Umbilical cord (tissue), 2 donors: ENCODE data around the gene METTL16. TPM values are rescaled to one million over a fixed set of nuclear protein-coding genes. Genes with fewer than 3 reads are reported as not detected.

ENCODE experiments used
- DNase-seq: peaks from one replicate; pipeline ENCODE4 v3.0.0-alpha.2; 2015; ENCODE audit warnings: low spot score
- total RNA-seq: library from RNA; depleted of rRNA; stranded (reverse); fragments of >200 nt; gene quantifications from one replicate; pipeline ENCODE4 v1.2.3, GENCODE V29; 2014; ENCODE audit warnings: low replicate concordance; ENCODE audit not compliant: insufficient read depth

METTL16 gene
- total RNA-seq, 1 donor from 2014 or later, result 35.6 TPM

DNA sequence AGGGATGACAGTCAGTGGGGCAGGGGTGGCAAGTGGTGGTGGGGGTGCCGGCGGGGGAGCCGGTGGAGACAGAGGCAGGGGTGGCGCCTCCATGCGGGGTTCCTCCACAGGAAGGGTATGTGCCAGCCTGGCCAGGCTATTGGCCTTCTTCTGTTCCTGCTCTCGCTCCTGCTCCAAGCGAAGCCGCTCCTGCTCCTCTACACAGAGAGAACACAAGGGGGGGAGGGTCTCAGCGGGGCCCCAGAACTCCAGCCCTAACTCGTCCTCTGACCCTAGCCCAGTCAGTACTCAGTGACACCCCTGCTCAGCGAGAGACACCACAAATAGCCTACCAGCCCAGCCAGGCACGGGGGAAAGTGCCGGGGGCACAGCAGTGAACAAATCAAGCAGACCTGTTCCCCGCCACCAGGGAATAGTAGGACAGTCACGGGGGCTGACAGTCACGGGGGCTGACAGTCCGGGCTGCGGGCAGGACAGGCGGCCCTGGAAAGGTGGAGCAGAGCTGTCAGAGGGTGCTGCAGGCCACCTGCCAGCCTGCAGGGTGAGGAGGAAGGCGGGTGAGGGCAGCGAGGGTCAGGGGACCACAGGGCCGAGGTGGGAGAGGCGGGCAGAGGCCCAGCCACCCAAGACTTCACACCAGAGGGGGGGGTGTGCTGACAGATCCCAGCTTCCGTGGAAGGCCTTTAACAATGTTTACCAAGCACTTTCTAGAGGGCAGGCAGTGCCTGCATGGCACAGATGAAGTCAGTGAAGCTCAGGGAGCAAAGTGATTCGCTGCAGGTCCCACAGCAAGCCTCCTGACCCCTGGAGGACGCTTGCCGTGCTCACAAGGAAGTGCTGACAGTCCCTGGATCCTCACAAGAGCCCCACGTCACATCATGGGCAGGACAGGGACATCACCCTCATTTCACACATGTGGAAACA is 116.2 kb downstream of the METTL16 start:
- DNase-seq, result no peak

DNA sequence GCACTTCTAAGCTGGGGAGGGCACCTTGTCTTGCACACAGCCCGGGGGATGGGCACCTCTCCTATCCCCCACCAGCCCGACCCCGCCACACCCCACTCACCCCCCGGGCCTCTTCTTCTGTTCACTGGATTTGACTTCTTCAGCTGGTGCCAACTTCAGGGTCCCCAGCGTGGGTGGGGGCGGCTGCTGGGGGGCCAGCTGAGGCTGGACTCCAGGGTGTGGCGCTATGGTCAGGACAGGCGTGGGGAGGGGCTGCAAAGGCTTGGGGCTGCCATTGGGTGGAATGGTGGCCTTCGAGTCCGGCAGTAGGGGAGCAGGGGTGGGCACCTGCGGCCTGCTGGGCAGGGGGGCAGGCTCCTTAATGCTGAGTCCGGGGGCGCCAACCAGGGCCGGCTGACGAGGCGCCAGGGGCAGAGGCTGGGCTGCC is 116.9 kb downstream of the METTL16 start:
- no peak for DNase-seq

DNA sequence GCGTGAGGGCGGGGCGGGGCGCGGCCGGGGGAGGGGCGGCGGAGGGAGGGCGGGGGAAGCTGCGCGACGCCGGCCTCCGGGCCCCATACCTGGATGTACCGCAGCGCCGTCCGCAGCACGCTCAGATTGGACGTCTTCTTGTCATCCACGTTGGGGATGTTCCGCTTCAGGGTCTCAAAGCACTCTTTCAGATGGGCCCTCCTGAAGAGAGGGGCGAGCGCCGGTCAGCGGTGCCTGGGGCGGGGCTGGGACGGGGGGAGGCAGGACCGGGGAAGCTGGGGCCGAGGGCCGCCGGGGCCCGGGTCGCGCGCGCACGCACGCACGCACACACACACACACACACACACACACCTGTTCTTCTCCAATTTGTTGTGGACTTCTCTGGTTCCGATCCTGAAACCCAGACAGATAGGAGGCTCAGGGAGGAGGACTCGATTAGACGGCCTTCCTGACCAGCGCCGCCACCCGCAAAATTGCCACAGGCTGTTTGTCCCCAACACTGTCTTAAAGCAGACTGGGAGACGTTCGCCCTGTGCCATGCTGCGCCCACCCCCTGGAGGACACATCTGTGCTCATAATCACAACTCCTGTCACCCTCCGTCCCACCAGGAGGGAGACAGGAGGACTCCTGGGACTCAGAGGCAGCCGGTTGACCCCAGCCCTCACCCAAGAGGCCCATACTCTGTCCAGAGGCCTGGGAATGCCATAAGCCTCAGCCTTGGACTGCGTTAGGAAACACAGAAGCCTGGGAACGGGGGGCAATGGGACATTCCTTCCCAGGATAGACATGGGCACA is 117.5 kb downstream of the METTL16 start:
- DNase-seq, result no peak

DNA sequence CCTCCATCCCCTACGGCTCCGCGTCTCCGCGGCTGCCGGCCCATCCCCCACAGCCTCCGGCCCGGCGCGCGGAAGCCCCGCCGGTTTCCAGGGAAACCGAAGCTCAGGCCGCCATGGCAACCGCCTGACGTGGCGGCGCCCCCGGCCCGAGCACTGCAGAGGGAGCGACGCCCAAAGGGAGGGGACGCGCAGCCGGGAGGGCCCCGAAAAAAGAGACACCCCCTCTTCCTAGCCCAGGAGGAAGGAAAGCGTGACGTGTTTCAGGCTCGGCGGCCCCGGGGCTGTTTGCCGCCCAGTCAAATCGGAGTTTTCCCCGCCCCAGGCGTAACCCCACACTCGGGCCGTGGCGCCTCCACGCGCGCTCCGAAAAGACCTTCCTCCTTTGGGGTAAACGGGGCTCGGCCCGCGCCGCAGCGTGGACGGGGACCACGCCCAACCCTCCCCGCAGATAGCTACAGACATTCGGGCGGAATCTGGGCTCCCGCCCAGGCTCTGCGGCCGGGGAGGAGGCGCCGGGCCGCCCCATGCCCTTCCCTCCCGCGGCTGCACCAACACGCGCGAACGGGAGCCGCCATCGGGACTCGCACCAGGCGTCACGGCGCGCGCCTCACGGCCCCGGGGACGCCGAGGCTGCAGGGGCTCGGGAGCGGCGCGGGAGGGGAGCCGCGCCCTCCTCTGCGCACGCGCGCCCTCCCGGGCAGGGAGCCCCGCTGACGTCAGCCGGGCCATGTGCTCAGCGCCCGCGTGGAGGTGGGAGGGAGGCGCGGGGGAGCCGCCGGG is 118.3 kb downstream of the METTL16 start:
- peak; percentile 93 for DNase-seq

DNA sequence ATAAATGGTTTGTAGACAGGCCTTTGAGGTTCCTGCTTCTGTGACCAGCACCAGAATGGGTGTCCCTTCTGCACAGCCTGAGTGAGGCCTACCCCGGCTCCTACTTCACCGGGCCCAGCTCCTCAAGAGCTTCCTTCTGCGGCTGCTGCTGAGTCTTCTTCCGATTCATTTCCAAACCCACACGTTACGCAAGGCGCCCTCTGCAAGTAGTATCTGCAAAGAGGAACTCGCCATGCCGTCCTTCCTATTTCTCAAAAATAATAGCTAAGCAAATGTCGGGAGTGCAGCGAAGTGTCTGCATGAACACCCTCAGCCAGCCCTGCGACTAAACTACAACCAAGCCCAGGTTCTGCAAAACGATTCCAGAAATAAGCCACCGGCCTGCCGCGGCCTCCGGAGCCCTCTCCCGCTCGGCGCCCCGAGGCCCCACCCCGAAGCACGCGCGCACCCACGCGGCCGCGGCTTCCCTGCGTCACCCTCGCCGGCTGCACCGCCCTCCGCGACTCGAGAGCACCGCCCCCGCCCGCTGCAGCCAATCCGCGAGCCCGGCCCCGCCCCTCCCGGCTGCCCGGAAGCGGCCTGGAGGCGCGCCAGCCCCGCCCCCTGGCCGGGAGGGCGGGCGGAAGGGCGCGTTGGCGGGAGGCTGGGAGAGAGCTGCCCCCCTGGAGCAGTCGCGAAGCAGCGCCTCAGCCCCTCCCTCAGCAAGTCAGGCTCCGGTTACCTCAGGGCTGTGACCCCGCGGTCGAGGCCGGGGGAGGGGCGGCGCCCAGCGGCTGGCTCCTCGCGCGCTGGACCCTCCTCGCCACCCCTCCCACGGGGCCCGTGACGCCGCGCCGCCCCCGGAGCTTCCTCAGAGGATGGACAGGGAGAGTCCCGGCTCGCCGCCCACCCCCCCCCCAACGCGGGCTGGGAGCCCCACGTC is 119.2 kb downstream of the METTL16 start:
- DNase-seq, result peak; percentile 97

DNA sequence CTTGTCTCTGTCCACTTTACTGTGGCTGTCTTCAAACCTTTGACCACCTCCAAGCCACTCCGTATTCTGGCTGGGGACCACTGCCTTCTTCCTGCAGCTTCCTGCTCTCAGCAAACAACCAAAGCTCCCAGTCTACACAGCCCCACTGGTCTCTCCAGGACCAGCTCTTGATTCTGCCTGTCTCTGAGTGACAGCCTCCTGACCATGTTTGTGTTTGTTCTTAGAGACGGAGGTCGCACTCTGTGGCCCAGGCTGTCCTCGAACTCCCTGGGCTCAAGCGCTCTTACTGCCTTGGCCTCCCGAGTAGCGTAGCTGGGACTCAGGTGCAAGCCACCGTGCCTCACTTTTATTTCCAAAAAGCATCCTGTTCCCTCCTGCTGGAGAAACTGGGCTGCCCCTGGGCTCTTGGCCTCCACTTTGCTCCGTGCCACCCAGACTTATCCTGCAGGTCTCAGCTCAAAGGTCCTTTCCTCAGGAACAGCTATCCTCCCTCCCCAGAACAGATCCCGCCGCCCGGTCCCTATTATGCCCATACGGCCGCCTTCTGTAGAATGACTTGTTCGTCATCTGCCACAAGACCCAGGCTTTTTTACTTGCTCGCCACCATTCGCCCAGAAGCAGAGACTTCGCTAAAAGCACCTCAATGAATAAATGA is 120.0 kb downstream of the METTL16 start:
- DNase-seq, result no peak

DNA sequence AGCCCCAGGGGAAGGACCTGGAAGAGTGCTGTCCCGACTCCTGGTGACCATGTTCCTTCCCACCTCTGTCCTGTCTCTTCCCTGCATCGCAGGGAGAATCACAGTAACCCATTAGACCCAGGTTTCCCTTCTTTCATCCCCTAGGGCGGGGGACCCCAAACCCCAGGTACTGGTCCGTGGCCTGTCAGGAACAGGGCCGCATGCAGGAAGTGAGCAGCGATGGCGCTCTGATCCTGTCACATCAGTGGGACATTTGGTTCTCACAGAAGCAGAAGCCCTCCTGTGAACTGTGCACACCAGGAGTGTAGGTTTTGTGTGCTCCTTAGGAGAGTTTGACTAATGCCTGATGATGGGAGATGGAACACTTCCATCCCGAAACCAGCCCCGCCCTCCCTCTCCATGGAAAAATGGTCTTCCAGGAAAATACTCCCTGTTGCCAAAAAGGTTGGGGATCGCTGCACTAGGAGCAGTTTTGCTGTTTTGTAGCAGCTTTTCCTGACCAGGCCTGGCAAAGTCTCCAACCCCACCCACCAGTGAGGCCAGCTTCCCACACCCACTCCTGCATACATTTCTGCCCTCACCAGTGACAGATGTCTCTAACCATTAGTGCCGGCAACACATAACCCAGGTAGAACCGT is 121.4 kb downstream of the METTL16 start:
- no peak for DNase-seq

DNA sequence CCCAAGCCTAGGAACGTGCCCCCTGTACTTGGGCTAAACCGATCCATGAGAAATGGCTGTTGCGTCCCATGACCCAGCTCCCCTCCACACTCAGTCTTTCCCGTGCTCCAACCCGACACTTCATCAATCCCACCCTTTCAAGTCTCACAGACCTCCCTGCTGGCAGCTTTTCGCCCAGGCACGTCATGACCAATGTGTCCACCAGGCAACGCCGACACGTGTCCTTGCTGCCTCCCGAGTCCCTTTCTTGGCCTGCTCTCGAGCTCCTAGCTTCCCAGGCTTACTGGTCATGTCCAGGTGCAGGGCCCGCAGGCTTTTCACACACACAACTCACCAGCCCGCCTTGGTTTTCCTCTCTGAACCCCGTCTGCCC is 123.0 kb downstream of the METTL16 start:
- no peak for DNase-seq

DNA sequence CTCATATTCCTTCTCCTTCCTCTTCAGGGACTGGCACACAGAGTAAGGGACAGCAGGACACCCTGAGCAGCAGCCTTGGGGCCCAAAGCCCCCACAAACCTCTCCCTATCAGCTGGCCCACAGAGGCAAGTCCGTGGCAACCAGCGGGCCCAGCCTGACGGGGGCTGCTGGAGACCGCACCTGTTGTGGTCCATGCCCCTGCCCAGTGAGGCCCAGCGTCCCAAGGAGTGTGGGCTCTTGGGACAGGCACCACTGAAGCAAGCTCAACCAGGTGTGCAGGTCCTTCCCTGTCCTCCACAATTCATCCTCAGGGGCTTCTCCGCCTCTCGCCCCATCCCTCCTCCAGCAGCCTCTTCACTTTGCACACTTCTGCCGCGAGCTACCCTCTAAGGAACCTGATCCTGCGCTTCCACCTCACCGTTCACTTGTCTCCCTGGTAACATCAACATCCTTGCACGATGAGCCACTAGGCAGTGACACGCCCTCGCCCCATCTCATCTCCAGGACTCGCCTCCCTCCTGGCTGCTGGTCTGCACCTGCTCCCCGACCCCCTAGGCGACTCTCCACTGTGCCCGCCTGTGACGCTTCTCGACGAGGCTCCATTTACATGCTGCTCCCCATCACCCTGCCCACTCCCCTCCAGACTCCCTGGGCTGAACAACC is 123.5 kb downstream of the METTL16 start:
- no peak for DNase-seq

DNA sequence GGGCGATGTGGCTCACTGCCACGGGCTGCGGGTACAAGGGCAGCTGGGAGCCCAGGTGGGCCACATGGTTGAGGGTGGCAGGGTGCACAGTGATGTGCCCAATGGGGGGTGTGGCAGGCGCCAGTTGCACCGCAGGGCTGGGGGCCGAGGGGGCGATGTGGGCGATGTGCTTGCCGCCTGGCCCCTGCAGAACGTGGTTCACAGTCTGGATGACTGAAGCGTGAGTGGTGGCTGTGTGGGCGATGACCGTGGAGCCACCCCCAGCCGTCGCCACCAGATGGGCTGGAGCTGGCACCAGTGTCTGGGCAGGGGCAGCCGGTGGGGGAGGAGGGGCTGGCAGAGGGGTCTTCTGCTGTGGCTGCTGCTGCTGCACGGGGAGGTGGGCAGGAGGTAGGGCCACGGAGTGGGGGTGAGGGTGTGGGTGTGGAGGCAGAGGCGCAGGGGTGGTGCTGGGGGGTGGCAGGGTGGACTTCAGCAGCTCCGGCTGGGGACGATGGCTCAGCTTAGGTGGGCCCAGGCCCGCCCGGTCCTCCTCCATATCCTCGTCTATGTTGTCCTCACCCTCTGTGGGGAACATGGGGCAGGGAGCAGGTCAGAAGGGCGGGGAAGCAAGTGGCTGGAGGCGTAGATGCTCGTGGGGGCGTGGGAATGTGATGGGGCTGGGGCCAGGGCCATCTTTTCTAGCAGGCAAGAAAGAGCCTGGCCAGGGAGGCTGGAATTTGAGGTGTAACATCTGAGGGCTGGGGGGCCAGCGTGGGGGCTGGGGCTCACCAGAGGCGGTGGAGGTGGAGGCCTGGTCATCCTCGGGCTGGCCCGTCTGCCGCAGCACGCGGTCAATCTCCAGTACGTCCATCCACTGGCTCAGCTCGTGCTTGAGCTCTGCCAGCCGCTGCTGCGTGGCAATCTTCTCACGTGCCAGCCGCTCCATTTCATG is 124.3 kb downstream of the METTL16 start:
- DNase-seq, result no peak

DNA sequence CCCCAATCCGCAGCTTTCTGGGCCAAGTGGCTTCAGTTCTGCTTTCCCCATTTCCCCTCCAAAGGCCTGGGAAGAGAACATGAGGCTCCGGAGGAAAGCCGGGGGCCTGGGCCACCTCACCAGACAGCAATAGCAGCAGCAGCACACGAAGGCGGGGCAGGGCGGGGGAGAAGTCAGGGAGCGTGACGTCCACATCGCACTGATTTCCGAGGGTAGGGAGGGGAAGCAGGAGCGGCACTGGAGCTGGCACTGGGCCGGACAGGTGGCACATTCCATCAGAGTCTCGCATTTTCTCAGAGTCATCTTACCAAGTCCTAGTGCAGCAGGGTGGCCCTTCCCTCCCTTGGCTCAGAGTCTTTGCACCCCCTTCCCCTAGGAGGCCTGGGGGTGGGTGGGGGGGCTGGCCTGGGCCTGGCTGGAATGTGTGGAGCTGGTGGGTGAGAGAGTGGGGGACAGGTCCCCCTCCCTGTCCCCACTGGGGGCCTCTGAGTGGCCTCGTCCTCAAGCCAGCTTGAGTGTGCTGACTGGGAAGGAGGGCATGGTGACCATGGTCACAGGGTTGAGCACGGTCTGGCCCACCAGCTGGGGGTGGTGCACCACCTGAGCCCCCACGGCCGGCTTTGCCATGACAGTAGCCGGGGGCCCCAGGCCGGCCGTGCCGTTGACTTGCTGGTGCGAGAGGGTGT is 125.1 kb downstream of the METTL16 start:
- DNase-seq, result no peak

DNA sequence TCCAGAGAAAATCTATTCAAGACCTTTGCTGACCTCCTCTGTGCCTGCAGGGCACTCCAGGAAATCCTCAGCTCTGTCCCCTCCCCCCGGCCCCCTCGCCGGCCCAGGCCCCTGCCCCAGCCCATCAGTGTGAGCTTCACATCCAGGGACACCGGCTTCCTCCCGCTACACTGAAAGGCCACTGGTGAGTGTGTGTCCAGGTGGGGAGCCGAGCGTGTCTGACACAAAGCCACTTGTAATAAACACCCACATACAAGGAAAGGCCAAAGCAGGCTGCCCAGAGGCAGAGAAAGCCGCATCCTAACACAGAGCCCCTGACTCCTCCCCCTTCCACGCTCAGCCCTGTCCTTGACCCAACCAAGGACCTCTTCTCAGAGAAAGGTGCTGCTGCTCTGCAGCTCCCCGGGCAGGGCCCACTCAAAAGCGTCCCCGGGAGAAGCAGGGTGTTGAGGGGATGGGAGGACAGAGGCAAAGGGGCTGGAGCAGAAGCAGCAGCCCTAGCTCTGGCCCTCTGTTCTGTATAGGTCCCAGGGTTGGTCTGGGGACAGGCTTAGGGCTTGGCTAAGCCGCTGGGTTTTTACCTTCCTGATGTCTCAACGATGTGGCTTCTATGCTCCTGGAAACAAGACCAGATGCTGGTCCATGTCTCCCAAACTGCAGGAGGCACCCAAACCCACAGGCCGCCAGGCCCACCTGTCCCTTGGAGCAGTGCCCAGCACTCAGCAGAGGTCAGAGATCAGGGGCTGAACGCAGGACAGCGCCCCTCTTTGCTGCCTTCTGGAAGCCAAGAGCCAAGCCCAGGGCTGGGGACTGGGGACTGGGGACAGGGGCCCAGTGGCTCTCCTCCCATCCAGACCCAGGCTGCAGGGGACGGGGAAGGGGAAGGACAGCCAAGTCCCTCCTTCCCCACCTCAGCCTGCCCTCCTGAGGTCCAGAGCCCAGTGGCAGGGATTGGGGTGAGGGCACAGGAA is 126.2 kb downstream of the METTL16 start:
- no peak for DNase-seq

DNA sequence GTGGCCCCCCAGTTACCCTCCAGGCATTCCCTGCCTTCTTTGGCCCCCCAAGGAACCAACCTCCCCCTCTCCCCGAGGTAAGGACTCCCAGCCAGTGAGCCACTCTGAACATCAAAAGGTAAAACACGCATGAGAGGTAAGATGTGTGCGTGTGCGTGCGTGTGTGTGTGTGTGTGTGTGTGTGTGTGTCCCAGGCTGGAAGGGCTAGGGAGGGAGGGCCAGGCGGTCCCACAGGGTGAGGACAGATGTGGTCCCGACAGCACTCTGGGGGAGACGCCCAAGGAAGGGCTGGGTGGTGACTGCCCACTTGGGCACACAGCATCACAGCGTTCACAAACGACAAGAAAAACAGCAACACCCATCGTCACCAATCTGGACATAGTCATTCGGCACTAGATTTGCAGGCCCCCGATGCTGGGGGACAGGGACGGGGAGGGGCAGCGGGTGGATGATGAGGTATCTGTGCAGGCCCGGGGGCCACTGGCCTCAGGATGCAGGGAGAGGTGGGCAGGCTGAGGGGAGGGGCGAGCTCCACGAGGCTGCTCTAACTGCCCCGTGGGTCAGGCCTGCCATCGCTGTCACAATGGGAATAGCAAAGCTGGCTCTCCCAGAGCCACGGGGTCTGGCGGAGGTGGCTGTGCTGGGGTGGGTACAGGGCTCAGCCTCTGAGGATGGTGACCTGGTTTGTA is 127.1 kb downstream of the METTL16 start:
- DNase-seq, result no peak

DNA sequence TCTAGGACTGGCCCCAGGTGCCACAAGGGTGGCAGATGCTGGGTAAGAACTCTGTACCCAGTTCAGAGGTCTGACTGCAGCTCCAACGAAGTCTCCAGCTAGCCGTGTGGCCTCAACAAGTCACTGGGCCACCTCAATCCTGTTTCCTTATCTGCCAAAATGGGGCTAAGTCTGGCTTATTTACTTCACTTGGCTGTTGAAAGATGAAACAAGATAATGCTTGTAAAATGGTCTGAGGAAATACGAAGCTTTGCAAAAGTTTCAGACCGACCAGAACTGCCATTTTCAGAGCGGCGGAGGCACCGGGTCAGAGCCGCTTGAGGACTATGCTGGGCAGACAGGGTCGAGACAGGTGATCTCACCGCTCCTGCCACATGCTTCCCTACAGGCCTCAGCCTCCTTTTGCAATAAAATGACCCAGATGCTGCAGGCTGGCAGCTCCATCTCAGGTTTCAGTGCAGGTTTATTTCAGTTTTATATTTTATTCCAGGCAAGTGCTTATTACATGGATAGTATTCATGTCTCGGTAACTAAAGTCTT is 128.0 kb downstream of the METTL16 start:
- DNase-seq, result no peak

DNA sequence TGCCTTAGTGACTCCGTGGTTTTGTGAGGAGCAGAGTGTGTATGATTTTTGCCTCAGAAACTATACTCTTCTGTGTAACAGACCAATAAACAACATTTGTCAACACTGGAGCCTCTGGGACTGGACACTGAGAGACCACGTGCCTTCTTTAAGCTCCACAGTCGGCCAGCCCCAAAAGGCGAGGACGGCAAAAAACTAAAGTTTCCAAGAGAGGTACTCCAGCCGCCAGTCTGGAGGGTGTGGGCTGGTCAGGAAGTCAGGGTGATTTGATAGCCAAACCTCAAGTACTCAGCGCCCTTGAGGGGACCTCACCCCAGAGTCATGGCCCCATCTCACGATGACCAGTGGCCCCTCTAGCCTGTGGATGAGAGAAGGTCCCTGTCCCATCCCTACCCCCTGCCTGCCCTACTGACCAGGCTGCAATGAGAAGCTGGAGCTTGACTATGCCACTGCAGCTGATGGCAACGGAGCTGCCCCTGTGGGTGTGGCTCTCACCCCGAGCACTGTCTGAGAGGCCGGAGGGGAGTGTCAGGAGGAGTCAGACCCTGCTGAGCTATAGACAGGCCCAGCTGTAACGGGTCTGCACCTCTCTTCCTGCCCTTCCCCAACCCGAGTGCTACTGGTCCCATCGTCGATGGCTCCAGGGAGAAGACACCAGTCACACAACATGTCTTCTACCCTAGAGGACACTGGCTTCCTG is 130.6 kb downstream of the METTL16 start:
- DNase-seq, result no peak
